NCI-H2196 (cell line): ENCODE results near the gene MRPS15.
A peak's percentile ranks its signal among the peaks of the same experiment; 100 is the strongest.
"Not testable (repeated sequence)": the region's sequence is repeated elsewhere in the genome, so short reads cannot be mapped to it uniquely, and the experiment has no call there.

Experiments
- DNase-seq: peaks from one replicate; lab custom pipeline; 2025; ENCODE audit not compliant: unreplicated experiment; lab: John Stamatoyannopoulos, UW

MRPS15 gene

DNA sequence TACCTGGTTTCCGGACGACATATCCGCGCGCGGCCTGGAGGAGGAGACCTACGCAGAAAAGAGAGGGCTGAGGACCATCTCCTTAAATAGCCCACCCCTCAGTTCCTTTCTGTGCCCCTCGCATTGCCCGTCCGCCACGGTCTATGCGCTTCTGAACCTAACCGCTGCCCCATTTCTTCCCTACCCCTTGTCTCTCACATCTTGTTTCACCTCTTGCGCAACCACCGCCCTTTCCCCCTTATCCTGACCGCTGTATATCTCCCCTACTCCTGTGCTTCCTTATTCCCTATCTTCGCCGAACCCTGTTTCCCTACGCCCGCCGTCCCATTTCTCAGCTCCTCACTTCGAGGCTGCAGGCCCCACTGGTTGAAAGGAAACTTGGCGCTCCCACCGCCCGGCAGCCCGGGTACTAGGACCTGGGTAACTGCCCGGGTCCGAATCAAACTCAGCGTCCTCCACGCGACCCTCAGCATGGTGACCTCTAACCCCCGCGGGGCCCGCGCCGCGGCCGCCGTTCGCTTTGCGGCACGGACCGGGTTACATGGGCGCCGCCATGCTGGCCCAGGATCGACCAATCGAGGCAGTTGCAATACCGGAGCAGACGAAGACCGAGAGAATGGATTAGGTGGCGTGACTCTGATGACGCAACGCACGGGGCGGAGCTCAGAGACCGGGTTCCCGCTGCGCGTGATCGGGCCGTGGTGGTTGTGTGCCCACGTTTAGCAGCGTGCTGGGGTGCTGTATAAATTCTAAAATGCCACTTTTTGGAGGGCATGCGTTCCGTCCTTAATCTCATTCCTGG lies at the start of gene MRPS15:
Gene MRPS15, minus strand, starts transcription at position 582 of the 802 bp plus-strand sequence. Its CDS starts 109 bp downstream, at position 473.
- peak; percentile 95 for DNase-seq

DNA sequence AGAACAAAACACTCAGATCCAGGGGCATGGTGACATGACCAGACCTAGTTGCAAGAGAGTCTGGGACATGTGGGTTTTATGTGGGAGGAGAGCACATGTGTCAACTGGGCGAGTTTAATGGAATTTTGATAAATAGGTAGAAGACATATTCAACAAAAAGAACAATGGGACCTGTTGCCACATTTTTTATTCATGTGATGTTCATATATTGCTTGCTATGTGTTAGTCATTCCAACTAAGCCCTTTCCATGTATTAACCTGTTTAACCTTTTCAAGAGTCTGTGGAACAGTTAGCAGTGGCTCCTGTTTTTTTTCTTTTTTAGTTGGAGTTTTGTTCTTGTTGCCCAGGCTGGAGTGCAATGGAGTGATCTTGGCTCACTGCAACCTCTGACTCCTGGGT lies 48.7 kb upstream of the MRPS15 start:
- no peak for DNase-seq

DNA sequence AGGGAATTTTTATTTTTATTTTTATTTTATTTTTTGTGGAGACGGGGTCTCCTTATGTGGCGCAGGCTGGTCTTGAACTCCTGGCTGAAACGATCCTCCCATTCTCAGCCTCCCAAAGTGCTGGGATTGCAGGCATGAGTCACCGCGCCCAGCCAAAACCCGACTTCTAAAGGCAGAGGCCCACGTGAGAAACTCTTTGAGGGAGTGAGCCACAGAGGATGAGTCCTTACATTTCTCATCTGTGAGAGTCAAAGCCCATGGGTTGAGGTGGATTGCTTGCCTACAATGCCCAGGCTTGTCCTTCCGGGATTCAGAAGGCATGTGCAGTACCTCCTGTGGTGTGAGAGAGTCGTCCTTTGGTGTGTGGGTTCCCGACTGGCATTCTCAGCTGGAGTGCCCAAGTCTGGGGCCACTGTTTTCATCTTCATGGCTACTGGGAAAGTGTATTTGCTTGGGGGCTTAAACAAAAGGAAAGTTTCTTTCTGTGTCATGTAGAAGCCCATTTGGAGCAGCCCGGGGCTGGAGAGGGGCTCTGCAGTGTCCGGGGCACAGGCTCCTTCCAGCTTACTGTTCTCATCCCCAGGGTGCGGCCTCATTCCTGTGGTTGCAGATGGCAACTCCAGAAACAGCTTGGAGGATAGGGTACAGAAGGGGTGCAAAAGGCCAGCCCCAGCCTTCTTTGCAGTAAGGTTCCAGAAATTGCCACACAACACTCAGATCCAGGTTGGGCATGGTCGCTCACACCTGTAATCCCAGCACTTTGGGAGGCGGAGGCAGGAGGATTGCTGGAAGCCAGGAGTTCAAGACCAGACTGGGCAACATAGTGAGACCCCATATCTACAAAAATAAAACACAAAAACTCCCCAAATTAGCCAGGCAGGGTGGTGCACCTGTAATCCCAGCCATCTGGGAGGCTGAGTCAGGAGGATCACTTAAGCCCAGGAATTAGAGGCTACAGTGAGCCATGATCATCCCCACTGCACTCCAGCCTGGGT lies 47.9 kb upstream of the MRPS15 start:
- no peak for DNase-seq

DNA sequence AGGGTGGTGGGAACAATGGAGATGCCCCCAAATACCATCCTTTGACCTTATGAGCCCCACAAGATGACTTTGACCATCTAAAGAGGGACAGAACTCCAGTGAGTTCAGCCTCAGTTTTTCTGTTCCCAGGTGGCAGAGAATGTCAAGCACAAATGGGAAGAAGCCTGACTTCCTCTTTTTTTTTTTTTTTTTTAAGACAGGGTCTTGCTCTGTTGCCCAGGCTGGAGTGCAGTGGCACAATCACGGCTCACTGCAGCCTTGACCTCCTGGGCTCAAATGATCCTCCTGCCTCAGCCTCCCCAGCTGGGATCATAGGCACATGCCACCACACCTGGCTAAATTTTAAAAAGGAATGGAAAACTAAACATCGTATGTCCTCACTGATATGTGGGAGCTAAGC lies 47.0 kb upstream of the MRPS15 start:
- not testable (repeated sequence) for DNase-seq

DNA sequence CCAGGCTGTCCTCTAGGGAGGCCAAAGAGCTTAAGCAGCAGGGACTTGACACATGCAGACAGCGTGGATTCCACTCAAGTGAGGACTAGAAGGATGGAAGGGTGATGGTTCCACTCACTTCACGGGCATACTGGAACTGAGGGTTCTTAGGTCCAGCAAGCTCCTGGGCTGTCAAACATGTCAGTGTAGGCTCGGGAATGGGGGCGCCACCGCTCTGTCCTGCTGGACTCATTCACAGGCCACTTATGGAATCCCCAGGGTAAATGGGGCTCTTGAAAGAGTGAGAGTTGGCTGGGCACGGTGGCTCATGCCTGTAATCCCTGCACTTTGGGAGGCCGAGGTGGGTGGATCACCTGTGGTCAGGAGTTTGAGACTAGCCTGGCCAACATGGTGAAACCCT lies 46.2 kb upstream of the MRPS15 start:
- no peak for DNase-seq

DNA sequence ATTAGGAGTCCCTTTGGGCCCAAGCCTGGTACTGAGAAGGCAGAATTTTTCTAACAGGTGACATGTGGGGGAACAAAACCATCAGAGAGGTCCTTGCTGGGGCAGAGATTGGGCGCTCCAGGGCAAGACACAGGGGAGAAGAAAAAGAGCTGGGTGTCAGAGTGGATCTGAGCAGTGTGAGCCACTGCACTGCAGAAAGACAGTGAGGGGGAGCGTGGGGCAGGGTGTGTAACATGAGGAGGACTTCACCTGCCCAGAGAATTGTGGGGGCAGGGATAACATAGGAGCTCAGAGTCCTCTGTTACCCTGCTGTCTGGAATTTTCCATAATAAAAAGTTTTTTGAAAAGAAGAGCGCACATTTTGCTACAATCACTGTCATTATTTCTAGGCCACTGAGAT lies 44.1 kb upstream of the MRPS15 start:
- no peak for DNase-seq

DNA sequence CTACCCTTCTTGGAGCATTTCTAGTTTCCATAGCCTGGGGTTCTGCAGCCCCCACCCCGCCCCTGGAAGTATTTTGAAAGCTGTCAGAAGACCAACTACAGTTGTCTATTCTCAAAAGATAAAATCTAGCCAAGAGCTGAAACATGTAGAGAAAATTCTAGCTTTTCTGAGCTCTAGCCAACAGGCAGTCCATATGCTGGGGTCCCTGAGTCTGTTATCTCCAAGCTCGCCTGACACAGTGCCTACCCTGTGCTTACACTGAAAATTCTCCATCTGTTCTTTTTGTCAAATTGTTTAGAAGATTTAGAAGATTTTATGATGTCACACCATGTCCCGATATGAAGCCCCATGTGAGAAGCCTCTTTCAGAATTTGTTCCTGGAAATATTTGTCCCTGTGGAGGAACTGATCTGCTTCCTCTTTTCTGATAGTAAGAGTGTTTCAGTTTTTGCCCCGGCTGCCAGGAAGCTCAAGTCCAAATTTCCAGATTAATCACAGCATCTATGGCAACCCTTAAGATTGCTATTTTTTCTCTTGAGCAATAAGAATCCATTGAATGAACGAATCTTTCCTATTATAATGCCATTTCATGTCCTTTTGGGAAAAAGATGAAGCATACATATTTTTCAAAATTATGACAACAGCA lies 42.2 kb upstream of the MRPS15 start:
- DNase-seq, result no peak

DNA sequence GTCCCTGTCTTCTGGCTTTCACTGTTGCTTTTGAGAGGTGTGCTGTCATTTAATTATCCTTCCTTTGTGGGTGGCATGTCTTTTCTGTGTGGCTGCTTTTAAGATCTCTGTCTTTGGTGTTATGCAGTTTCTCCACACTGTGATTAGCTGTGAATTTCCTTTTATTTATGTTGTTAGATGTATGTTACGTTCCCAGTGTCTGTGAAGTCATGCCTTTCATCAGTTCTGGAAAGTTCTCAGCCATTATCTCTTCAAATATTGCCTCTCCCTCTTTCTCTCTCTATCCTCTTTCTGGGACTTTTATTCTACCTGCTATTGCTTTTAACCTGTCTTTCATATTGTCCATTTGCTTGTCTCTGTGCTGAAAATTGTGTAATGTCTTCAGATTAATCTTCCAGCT lies 39.5 kb upstream of the MRPS15 start:
- no peak for DNase-seq

DNA sequence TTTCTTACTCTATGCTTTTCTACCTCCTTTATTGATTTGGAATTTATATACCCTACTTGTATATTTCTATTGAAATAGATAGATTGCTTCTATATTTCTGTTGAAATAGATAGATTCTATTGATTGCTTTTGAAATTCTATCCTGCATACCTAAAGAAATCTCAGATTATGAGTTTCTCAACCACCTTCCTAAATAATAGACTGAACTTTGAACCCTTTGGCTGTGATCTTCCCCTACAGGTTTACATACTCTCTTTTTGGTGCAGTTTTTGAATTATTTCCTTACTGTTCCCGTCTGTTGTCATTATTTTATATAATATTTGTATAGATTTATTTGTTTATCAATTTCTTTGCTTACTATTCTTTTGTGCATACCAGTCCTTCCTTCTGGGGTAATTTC lies 39.0 kb upstream of the MRPS15 start:
- no peak for DNase-seq

DNA sequence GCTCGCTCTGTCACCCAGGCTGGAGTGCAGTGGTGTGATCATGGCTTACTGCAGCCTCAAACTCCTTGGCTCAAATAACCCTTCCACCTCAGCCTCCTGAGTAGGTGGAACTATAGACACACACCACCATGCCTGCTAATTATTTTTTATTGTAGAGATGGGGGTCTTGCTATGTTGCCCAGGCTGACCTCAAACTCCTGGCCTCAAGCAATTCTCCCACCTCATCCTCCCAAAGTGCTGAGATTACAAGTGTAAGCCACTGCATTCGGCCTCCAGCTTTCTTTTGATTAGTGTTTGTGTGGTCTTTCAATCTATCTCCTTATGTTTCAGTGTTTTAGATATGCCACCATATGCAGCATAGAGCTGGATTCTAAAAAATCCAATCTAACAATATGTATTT lies 38.4 kb upstream of the MRPS15 start:
- DNase-seq, result no peak

DNA sequence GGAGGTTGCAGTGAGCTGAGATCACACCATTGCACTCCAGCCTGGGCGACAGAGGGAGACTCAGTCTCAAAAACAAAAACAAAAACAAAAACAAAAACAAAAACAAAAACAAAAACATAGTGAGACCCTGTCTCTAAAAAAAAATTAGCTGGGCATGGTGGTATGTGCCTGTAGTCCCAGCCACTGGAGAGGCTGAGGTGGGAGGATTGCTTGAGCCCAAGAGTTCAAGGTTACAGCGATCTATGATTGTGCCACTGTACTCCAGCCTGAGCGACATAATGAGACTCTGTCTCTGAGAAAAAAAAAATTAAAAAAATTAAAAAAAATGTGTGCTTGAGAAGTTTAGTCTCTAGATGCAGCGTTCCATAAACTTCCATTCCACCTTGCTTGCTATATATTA lies 37.7 kb upstream of the MRPS15 start:
- DNase-seq, result not testable (repeated sequence)

DNA sequence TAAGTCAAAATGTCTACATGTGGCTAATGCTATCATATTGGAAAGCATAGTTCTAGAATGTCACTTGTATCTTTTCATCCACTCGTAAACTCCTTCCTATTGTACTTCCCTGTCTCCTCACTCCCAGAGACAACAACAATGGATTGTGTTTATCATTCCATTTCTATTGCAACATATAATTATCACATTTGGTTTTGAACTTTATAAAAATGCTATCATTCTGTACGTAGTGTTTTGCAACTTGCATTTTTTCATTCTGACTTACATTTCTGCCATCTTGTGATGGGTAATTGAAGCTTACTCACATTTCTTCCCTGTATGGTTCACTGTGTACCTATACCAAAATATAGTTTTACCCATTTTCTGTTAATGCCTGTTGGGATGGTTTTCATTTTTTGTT lies 33.0 kb upstream of the MRPS15 start:
- DNase-seq, result no peak

DNA sequence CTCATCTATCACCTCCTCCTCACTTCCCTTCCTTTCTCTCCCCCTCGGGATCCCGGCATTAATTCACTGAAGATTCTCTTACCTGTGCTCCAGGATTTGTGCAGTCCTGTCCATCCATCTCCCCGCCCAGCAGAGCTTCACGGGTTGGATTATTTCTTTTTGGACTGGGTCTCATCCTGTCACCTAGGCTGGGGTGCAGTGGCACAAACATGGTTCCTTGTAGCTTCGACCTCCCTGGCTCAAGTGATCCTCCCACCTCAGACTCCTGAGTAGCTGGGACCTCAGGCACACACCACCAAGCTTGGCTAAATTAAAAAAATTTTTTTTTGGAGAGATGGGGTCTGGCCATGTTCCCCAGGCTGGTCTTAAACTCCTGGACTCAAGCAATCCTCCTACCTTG lies 30.8 kb upstream of the MRPS15 start:
- no peak for DNase-seq

DNA sequence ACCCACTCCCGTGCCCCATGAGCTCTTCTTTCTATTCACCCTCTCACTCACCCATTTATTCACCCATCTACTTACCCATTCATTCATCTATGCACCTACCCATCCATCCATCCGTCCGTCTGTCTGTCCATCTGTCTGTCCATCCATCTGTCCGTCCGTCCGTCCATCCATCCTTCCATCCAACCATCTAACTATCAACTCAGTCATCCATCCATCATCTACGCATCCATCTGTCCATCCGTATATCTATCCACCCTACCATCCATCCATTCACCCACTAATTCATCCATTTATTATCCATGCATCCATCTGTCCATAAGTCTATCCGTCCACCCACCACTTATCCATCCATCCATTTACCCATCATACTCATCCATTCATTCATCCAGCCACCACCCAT lies 29.3 kb upstream of the MRPS15 start:
- DNase-seq, result no peak

DNA sequence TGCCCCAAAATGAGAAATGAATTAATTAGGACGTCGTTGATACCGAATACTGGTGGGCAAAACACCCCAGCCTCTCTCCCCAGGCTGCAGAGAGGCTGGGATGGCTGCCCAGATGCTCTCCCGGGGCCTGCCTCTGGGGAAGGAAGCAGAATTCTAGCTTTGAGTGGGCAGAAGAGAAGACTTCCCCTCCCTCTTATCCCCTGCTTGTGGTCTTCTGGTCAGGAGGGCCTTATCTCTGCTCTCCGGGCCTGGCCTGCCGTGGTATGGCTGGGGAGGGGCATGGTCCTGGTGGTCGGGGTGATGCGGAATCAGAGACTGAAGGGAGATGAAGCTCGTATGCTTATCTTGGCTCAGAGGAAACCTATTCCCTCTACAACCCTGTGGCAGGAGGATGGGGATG lies 28.3 kb upstream of the MRPS15 start:
- no peak for DNase-seq

DNA sequence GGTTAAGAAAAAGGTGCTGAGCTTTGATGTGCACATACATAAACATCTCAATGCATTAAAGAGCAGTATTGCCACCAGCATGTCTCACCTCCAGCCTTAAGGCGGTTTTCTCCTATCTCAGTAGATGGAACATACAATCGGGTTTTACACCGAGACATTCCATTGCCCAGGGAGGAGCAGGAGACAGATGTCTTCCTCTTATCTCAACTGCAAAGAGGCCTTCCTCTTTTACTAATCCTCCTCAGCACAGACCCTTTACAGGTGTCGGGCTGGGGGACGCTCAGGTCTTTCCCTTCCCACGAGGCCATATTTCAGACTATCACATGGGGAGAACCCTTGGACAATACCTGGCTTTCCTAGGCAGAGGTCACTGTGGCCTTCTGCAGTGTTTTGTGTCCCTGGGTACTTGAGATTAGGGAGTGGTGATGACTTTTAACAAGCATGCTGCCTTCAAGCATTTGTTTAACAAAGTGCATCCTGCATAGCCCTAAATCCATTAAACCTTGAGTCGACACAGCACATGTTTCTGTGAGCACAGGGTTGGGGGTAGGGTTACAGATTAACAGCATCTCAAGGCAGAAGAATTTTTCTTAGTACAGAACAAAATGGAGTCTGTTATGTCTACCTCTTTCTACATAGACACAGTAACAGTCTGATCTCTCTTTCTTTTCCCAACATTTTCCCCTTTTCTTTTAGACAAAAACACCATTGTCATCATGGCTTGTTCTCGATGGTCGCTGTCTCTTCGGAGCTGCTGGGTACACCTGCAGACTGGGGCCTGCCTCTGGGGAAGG lies 25.3 kb upstream of the MRPS15 start:
- not testable (repeated sequence) for DNase-seq

DNA sequence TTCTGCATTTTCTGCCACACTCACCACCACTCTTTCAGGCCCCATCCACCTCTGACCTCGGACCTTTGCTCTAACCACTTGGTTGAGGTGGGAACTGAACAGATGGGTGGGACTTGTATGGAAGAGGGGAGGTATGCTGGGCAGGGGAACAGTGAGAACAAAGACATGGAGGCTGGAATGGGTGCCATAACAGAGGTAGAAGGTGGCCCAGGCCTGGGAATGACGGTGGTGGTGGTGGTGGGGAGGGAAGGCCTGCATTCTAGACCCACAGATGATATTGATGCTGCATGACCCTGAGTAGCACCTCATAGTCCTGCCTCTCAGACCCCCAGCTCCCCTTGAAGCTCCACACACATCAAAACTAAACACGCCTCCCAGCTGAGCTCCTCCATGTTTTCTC lies 23.7 kb upstream of the MRPS15 start:
- DNase-seq, result no peak

DNA sequence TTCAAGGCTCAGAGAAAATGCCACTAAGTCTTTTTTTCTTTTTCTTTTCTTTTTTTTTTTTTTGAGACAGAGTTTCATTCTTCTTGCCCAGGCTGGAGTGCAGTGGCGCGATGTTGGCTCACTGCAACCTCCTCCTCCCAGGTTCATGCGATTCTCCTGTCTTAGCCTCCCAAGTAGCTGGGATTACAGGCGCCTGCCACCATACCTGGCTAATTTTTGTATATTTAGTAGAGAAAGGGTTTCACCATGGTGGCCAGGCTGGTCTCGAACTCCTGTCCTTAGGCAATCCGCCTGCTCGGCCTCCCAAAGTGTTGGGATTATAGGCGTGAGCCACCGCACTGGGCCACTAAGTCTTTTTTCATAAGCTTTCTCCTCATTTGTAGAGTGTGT lies 23.1 kb upstream of the MRPS15 start:
- not testable (repeated sequence) for DNase-seq

DNA sequence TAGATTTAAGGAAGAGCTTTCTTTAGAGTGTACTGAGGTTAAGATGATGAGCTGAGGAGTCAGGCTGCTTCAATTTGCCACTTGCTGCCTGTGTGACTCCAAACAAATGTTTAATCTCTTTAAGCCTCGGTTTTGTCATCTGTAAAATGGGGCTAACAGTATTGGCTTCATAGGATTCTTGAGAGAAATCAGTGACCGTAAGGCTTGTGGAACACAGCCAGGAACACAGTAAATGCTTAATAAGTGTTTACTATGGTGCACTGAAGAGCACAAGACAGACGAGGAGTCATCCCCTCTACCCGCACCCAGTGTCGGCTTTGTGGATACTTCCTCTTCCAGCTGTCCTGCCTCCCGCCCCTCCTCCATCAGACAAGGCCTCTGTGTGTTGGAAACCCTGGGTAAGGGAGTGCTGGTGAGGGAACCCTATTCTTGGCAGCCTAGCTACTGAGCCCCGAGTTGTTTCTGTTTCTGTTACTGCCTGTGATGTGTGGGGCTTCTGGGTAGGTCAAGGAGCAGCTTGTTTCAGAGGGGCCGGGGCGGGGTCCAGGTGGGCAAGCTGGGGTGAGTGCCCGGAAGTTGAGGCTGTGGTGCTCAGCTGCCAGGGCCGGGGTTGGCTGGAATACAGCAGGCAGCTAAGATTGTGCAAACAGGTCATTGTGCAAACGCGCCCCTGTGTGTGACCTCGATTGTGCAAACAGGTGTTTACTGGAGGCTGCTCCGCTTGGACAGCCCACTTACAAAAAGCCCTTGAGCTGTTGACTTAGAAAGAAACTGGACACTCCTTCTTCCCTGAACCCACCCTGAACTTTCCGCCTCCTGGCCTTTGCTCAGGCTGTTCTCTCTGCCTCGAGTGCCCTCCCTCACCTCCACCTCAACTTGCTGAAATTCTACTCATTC lies 22.5 kb upstream of the MRPS15 start:
- peak; percentile 92 for DNase-seq

DNA sequence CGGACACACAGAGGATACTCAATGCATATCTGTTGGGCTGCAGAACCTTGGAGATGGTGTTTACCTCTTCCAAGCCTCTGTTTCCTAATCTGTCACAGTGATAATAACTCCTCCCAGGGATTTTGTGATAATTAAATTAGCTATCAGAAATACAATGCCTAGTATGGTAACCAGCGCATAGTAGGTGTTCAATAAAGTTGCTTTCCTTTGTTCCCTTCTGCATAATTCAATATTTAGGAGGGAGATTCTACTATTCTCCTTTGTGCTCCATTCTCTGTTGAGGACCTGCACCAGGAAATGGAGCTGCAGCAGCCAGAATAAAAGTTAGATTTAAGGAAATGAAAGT lies 21.9 kb upstream of the MRPS15 start:
- no peak for DNase-seq
